ENCODE data around the gene KCNN3. TPM values are rescaled to one million over a fixed set of nuclear protein-coding genes. Genes with fewer than 3 reads are reported as not detected.

The KCNN3 gene
- polyA plus RNA-seq, 12 donors: 5.8 to 12.8 (median 9.5) TPM; not detected in 1

DNA sequence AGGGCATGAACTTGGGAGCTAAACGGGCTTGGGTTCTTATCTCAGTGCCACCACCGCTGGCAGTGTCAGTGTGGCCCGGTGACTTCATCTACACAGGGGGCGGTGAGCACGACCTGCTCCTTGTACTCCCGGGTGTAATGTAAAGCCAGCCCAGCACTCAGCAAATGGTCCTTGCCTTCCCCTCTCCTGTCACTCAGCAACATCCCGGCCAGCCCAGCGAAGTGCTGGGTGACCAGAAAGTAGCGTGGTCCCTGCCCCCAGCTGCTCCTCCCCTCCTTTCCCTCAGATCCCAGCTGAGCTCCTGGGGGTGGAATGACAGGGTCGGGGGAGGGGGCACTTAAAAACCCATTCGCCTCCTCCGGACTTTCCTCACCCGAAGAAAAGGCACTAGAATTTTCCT lies 7.2 kb downstream of the KCNN3 start:
- no peak for DNase-seq

DNA sequence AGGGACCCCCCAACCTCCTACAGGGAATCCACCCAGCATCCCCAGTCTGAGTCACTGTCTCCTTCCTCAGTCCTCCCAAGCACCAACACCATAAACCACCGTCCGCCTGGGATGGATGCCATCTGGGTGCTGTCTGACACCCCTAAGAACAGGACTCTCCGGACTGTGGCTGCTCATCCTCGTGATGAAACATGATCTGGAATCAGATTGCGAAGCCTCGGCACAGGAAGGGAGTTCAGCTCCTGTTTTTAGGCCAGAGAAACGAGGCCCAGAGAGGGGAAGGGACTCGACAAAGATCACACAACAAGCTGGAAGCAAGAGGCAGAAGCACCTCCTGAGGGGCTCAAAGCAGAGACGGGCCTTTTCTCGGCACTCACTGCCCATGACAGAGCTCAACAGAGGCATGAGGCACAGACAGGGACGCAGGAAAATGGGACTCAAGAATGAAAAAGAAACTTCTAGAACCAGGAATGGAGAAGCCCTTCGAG lies 8.4 kb downstream of the KCNN3 start:
- DNase-seq: no peak

DNA sequence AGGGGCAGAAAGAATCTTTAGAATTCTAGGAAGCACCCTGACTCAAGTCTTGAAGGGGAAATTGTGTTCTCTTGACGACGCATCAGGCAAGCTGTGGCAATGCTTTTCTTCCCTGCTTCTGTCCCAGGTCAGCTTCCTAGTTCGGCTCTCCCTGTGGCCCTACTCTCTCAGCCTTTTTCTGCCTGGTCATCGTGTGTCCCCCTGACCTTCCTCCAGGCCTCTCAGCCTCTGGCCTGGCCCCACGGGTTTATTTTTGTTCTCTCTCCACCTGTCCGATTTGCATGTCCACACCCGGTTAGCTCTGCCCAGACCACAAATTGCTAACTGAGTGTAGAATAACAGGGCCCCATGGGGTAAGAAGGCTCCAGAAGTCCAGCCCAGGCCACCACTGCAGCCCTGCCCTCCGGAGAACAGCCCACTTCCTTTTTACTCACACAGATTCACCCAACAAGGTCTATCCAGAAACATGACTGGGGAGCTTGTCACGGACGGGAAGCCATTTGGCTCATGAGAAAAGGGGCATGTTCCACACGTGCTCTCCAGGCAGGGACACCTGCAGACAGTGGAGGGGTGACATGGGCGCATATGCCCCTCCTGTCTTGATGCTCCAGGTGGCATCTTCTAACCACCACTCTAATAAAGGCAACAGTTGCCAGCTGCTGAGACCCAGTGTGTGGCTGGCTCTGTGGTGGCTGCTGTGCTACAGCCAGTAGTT lies 9.8 kb downstream of the KCNN3 start:
- no peak for DNase-seq

DNA sequence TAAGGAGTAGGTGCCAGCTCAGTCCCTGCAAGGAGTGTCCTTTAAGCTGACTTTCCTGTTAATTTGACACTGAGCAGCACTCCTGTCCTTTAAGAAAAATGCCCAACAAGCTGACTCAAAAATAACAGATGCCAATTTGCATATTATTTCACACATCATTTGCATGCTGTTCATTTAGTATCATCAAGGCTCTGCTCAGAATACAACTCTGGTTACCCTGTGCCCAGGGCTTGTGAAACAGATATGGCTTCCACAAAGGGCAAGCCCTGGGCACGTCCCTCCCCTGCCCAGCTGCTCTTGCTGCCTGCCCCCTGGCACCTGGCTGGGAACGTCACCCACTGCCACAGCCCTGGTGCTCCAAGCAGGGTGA lies 10.3 kb downstream of the KCNN3 start:
- no peak for DNase-seq

DNA sequence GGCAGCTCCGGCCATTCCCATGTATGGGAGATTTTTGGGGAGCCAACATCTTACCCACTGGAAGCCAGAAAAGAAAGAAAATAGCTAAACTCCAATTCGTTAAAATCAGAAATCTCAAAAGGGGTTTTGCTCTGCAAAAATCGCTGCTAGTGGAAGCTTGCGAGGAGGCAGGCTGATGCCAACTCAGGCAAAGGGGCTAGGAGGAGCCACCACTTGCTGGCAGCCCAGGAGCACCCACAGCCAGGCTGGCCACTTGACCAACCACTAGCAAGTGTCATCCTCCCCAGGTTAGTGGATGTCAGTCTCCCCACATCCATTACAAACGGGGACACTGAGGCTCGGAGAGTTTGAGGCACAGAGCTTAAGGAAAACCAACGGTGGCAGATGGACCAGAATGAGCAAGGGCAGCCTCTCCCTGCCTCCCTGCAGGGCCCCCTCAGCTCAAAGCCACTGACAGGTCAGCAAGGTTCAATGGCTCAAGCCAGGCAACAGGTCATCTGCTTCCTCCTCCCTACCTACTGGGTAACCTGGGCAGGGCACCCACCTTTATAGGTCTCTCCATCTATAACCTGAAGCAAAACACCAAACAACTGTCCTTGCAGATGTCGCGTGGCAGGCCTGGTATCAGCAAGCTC lies 10.8 kb downstream of the KCNN3 start:
- no peak for DNase-seq

DNA sequence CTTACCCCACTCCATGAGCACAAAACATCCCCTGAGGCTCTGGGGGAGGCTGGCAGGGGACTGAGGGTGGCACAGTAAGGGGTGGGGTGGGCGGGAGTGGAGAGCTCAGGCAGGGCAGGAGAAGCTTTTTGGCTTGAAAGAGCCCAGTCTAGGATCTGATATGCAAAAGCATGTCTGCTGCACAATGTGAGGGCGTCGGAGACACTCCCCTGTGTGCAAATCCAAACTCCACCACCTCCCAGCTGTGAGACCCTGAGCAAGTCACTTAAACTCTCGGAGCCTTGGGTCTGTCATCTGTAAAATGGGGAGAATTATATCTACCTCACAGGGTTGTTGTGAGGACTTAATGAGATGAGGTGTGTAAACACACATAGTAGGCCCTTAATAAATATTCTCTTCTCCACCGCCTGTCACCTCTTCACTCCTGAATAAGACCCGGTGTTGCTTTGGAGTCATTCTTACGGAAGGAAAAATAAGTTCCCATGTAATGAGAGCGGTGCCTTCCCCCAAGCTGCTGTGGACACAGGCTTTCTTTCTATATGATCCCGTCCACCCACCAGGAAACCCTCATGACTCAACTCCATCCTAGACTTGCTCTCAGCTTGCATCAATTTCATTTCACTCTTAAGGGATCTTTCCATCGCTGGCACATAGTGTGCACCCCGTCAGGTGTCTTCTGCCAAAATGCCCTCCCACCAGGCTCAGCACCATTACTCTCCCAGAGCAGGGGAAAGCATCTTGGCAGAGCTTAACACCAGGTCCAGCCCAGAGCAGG lies 12.5 kb downstream of the KCNN3 start:
- DNase-seq: no peak

DNA sequence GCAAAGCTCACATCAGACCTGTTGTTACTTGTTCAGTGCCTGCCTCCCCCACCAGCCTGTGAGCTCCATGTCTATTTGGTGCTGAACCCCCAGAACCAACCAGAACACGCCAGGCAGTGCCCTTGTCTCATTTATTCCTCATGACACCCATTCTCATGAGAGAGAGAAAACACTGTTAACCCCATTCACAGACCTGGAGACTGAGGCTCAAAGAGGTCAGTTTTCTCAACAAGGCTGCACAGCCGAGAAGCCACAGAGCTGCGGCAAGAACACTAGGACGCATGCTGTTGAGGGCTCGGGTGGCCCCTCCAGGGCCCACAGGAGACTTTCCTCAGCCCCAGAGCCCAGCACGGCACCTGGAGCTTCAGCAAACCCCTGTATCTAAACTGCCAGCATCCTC lies 13.1 kb downstream of the KCNN3 start:
- DNase-seq: no peak

DNA sequence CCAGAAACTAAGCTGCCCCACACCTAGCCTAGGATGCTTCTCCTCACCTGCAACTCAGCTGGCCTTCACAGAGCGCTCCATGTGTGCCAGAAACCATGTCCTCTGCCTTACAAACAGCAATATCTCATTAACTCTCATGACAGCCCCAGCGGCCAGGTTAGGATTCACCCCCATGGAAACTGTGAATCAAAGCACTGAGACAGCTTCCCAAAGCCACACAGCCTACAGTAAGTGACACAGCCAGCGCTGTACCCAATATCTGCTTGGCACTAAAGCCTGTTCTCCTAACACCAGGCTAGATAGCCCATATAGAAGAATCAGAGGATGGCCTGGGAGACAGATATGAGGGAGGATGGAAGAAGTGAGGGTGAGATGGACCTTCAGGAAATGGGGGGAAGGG lies 13.5 kb downstream of the KCNN3 start:
- no peak for DNase-seq

DNA sequence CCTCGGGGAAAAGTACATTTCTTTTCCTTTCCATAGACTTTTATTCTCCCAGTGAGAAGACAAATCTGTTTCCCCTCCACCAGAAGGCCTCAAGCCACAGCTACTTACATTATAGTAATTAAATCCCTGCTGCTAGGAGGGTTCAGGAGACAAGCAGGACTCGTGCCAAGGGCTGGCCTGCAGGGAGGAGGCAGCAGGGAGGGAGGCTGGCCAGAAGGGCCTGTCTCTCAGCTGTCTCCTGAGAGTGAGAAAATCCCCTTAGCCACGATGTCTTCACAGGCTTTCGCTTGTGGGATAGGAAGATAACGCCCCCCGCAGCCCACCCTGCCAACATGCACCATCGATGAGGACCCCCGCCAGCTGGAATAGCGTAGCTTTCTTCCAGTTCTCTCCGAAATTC lies 14.0 kb downstream of the KCNN3 start:
- DNase-seq: no peak

DNA sequence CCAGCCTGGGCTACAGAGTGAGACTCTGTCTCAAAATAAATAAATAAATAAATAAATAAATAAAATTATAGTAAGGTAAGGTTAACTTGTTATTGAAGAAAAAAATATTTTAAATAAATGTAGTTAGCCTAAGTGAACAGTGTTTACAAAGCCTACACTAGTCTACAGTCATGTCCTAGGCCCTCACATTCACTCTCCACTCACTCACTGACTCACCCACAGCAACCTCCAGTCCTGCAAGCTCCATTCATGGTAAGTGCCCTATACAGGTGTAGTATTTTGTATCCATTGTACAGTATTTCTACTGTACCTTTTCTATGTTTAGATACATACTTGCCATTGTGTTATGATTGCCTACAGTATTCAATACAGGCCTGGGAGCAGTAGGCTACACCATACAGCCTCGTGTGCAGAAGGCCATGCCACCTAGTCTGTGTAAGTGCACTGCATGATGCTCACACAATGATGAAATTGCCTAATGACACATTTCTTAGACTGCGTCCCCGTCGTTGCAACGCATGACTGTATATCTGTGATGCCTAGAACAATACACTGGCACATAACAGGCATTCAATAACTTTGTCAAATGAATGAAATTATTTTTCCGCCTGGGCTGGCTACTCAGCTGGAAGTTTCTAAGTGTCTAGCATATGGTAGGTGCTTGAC lies 14.8 kb downstream of the KCNN3 start:
- DNase-seq: no peak

DNA sequence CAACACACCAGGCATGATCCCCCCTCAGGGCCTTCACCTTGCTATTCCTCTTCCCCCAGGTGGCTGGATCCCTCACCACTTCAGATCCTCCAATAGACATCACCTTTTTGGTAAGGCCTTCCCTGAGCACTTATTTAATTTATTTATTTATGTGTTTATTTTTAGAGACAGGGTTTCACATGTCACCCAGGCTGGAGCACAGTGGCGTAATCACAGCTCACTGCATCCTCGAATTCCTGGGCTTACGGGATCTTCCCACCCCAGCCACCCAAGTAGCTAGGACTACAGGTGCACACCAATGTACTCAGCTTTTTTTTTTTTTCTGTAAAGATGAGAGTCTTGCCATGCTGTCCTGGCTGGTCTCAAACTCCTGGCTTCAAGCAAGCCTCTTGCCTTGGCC lies 17.2 kb downstream of the KCNN3 start:
- no peak for DNase-seq

DNA sequence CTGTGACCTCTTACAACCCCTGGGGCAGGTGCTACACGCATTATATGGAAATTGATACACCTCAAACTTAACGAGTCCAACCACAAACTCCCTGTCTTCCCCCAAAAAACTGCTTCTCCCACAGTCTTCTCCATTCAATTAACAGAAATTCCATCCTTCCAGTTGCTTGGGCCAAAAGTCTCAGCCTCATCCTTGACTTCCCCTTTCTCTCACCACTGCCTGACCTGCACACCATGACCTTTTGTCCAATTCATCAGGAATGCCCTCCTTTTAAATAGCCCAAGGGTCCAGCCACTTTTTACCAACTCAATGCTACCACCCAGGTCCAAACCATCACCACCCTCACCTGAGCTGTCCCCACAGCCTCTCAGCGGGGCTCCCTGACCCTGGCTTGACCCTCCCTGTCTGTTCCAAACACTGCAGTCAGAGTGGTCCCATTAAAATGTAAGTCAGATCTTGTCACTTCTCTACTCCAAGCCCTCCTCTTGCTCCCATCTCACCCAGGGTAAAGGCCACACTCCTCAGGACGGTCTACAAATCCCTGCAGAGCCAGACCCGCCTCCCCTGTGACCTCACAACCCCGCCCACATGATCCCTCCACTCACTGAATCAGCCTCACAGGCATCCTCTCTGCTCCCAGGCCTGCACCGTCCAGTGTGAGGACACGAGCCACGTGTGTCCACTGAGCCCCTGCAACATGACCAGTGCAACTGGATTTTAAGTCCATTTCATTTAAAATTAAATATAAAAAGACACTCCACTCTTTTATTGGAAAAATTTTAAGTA lies 18.5 kb downstream of the KCNN3 start:
- no peak for DNase-seq

DNA sequence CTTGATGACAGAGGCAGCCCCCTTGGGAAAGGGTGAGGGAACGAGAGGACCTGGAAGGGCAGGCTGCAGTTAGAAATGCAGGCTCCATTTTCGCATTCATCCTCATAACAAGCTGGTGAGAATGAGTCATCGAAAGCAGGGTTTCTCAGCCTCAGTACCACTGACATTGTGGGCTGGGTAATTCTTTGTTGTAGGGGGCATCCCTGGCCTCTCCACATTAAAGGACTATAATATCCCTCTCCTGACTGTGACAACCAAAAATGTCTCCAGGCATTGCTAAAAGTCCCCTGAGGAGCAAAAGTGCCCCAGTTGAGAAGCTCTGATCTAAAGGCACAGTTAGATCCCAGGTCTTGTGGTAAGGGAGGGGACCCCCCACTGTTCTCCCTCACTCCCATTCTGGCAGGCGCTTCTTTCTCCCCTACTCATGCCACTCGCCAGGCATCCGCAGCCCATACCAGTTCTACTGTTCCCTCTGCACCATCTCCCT lies 20.4 kb downstream of the KCNN3 start:
- DNase-seq: no peak

DNA sequence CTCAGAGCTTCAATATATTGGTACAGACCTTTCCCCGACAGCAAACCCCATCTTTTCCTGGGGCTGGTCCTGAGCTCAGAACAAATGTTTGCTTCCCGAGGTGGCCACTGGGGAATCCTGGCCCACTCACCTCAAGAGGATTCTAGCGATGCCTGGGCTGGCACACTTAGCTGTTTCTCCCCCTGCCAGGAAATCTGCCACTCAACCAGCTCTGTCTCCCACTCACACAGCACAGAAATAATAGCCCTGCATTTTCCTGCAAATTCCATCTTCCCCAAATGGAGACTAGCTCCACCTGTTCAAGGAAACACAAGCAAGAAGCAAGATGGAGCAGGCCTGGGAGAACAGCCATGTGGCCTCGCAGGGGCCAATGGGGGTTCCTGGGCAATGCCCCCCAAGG lies 21.1 kb downstream of the KCNN3 start:
- no peak for DNase-seq

DNA sequence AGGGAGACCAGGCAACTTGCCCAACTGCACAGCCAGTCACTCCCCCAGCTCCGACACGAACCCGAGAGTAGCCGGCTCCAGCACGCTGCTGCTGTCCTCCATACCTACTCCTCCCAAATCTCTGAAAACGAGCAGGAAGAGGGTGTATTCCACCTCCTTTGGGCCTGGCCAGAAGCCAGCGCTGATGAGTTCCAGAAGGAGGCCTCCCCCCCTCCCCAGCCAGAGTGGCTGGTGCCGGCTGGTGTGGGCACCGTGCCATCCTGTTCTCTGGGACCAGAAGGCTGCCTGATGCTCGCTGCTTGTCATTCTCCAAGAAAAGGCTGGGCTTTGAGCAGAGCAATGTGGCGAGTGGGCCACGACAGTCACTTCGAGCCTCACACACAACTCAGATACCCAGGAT lies 22.2 kb downstream of the KCNN3 start:
- no peak for DNase-seq

DNA sequence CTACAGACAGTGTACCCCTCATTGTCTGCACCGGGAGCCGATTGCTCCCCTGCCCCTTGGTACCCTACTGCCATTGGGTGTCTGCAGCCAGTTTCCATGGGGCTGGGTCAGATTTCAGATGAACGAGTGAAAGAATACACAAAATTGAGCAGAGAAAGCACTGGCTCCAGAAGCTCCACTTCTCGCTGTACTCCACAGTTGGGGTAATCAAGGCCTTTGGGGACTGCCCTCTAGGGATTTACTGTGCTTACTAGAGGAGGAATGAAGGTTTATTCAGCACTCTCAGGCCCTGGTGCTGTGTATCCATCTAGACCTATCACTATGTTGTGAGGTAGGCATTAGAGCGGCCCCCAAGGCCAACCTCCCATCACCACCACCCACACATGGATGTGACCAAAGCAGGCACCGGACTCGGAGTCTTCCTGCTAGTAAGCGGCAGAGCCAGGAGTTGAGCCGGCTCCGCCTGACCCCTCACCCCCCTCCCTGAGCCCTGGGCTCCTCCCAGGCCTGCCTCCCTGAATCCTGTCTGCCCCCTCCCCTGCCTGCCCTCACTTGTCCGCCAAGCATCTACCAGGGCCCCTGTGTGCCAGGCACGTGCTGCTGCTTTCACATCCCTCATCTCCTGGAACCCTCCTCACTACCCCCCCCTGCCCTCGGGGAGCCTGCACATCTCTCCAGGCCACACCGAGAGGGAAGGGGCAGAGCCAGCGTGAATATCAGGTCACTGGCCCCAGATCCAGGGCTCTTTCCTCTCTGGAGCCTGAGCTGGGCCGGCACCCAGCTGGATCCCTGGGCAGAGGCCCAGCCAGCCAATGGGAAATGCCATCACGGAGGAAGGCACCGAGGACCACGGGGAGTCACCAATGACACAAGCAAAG lies 23.3 kb downstream of the KCNN3 start:
- DNase-seq: no peak

DNA sequence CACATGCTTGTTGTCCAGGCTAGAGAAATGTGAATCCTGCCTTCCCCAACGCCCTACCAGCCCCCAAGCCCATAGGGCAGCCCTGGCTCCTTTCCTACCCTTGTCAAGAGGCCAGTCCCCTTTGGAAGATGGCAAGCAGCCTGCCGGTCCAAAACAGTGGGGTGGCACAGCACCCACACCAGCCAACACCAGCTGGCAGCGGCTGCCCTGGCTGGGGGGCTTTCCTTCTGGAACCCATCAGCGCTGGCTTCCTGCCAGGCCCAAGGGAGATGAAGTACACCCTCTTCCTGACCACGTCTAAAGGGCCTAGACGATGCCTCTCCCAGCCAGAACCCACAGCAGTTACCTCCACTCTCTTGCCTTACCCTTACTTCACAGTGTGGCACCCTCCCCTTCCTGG lies 24.2 kb downstream of the KCNN3 start:
- DNase-seq: no peak

DNA sequence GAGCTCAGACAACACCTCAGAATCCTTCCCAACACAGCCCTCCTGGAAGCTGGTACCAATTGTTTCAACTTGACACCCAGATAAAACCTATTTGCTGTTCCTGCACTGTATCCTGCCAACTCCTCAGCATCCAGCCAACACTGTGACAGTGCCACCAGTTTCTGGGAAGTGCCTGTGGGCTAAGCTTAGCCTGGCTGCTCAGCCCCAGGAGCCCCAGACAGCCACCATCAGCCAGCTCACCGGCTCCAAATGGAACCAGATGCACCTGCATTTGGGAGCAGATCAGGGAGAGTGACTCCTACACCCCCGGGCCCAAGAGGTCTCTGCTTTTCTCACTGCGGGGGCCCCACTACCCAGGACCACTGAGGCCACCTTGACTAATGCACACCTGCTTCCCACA lies 24.9 kb downstream of the KCNN3 start:
- DNase-seq: no peak

DNA sequence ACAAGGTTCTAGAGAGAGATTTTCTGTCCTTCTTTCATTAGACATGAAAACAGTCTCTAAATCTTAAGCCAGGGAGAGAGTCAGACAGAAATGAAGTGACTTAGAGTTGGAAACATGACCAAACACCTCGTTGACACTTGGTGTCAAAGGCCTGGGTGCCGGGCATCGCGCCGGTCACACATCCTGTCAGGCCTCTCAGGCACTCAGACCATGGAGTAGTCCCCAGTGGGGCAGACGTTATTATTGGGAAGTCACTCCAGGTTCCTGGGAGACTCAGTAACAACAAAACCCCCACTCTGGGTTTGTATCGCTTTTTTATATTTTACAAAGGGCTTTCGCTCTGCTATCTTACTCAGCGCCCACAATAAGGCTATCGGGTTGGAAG lies 25.8 kb downstream of the KCNN3 start:
- no peak for DNase-seq

DNA sequence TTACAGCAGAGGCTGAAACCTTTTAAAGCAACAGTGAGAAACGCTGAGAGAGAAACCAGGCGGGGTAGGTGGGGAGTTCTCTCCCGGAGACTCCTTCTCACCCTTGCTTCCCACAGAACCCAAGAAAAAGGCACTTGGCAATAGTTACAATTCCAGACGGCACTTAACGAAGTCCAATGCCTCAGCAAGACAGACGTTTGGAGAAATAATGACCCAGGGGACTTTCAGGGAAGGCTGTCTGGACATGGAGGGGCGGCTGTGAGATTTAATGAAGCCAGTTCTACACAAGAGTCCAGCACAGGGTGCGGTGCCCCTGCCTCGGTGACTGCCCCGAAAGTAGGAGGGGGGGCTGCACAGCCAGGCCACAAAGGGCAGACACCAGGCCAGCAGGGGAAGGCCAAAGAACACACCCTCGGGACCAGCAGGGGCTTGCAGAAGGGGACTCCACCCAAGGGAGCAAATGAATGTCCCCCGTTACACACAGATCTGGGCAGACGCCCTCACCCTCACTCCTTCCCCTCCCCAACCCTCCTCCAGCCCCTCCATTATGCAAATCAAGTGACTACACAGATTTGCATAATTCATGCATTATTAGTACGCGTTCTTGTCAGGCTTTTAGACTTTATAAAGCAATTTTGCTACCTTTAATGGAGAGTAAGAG lies 26.3 kb downstream of the KCNN3 start:
- no peak for DNase-seq

All from muscle of arm (tissue), 12 donors.